ENCODE measurements around the gene TBC1D22A. TPM values are rescaled to one million over a fixed set of nuclear protein-coding genes. Genes with fewer than 3 reads are reported as not detected.

The TBC1D22A gene
- total RNA-seq, 1 experiment from 2014 or later = 20.9 TPM

DNA sequence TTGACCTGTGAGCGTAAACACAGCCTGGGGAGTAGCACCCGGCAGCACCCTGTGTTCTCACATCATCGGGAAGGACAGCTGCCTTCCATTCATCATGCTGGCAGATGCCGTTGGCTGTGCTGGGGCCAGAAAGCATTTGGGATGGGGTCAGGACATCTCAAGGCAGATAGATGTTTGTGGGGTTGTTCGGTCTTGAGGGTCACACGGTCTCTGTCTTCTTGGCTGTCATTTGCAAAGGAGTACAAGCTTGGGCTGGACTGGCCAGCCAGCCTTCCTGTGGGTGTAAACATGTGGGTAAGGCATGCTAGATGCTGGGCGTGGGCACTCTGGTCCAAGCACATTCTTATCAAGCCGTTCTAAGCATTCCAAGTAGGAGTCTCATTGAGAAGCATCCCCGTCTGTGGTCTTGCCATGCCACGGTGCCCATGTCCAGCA is 81.4 kb downstream of the TBC1D22A start (continued):
- TF ChIP-seq ZNF274 (IDR thresholded peaks at IDR 0.05; ENCODE audit: low read depth, low read length) = no peak
- TF ChIP-seq JUND (IDR thresholded peaks at IDR 0.05) = no peak

DNA sequence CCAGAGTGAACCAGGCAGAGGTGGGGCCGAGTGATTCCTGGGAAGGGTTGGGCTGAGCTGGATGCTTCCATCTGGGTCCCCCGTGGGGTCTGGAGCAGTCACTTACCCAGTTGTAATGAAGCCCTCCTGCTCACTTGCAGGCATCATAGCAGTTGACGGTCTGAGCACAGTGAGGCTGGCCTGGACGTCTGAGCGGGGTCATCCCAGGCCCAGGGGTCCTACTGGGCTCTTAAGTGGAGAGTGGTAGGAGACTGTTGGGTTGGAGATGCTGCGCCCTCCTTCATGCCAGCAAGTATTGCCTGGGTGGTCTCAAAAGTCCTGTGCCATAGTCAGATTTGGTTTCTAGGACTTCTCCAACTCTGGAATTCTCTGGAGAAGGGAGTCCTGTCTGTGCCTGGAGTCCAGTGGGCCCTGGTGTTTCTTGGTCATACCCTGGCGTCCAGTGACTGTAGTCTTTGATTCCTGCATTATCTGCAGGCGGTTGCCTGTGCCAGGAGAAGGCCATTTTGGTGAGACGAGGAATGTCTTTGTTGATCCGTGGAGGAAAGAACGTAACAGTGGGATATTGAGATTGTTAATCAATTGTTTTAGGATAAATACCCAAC is 82.3 kb downstream of the TBC1D22A start:
- ChIA-PET CTCF (interaction anchor here (0.8 to 1.3 kb wide), 3 partner anchors 12 to 168 kb away, joined by 3 to 6 read pairs (median 3); no protein-coding TSS in a partner anchor), POLR2A (no interaction called here), RAD21 (ENCODE audit: low non-redundant PET in 1 of 2, low total read pairs in 2 of 2, uncharacterized antibody in 2 of 2, unreplicated experiment in 2 of 2) (no interaction called here)
- ATAC-seq (no peak), DNase-seq (ENCODE audit: low read depth, low spot score) (no peak)
- peaks cover 4 to 10% of the 10 kb centered on the region in 2 experiments; a peak in 3 of 4 replicates for H3K4me1 ChIP-seq (ENCODE audit: control insufficient read depth in 1 of 2, insufficient read depth in 2 of 2, low read length in 2 of 2)
- no peaks in the 10 kb centered on the region for H4K20me1 ChIP-seq (ENCODE audit: insufficient read depth)
- H3K4me3 ChIP-seq (replicated peaks in 1 of 2; ENCODE audit: low read depth in 1 of 2, low read length in 2 of 2) = no peak overlapping the region
- TF ChIP-seq ZNF274 (IDR thresholded peaks at IDR 0.05; ENCODE audit: low read depth, low read length) (no peak), FOSL1 (IDR thresholded peaks at IDR 0.05; ENCODE audit: low read depth) (no peak), TCF7L2 (IDR thresholded peaks at IDR 0.05; ENCODE audit: borderline replicate concordance, extremely low read depth, insufficient read depth, insufficient read length) (no peak)
- TF ChIP-seq, protein P1, sequence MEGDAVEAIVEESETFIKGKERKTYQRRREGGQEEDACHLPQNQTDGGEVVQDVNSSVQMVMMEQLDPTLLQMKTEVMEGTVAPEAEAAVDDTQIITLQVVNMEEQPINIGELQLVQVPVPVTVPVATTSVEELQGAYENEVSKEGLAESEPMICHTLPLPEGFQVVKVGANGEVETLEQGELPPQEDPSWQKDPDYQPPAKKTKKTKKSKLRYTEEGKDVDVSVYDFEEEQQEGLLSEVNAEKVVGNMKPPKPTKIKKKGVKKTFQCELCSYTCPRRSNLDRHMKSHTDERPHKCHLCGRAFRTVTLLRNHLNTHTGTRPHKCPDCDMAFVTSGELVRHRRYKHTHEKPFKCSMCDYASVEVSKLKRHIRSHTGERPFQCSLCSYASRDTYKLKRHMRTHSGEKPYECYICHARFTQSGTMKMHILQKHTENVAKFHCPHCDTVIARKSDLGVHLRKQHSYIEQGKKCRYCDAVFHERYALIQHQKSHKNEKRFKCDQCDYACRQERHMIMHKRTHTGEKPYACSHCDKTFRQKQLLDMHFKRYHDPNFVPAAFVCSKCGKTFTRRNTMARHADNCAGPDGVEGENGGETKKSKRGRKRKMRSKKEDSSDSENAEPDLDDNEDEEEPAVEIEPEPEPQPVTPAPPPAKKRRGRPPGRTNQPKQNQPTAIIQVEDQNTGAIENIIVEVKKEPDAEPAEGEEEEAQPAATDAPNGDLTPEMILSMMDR (IDR thresholded peaks at IDR 0.05 in 2 of 3, conservative IDR thresholded peaks at IDR 0.05 in 1 of 3; ENCODE audit: borderline replicate concordance in 1 of 3, insufficient read depth in 1 of 3, low read depth in 2 of 3, low read length in 2 of 3) = no peak
- TF ChIP-seq, protein P2, sequence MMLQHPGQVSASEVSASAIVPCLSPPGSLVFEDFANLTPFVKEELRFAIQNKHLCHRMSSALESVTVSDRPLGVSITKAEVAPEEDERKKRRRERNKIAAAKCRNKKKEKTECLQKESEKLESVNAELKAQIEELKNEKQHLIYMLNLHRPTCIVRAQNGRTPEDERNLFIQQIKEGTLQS (IDR thresholded peaks at IDR 0.05) = no peak
- TF ChIP-seq, protein P3, sequence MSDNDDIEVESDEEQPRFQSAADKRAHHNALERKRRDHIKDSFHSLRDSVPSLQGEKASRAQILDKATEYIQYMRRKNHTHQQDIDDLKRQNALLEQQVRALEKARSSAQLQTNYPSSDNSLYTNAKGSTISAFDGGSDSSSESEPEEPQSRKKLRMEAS (IDR thresholded peaks at IDR 0.05) = no peak
- intact Hi-C loops (cut with micrococcal nuclease) = no loop called here
- BruUV-seq (replicated peaks) = no TSS peak
- H3K36me3 ChIP-seq (ENCODE audit: control insufficient read depth in 1 of 2, insufficient read depth in 2 of 2, low read length in 2 of 2) = no peaks in the 10 kb centered on the region
- H3K27me3 ChIP-seq (ENCODE audit: insufficient read depth, low read length) = no peaks in the 10 kb centered on the region
- no peak overlapping the region for H2AFZ ChIP-seq (ENCODE audit: low read depth, low read length, poor library complexity, severe bottlenecking)
- H3K9ac ChIP-seq (ENCODE audit: low read length) = no peak overlapping the region
- no peak overlapping the region for H3K4me2 ChIP-seq (ENCODE audit: low read length)
- no peaks in the 10 kb centered on the region for H3K9me3 ChIP-seq (ENCODE audit: control insufficient read depth in 1 of 2, insufficient read depth in 1 of 2, low read depth in 1 of 2, low read length in 2 of 2)
- no peaks in the 10 kb centered on the region; the same call in 1 of the 2 replicates for H3K9me2 ChIP-seq (ENCODE audit: insufficient read depth)
- no peaks in the 10 kb centered on the region for H3K79me2 ChIP-seq (ENCODE audit: insufficient read depth, low read length)
- H3K27ac ChIP-seq (ENCODE audit: low read depth, low read length) = no peak overlapping the region
